ENCODE results near the gene PANX2.
A peak's percentile ranks its signal among the peaks of the same experiment; 100 is the strongest.

PANX2 gene

GRCh38 chr22:50139843-50140415 lies 30.6 kb upstream of the PANX2 start:
- no peak overlapping the region for H2BK120ac ChIP-seq (ENCODE audit: low read depth, low read length)
- no peaks in the 10 kb centered on the region for H3K27me3 ChIP-seq (ENCODE audit: insufficient read depth, low read length, poor library complexity)
- H4K8ac ChIP-seq (ENCODE audit: low read depth, low read length) = no peak overlapping the region
- H4K5ac ChIP-seq (ENCODE audit: low read length) = no peak overlapping the region
- H2BK15ac ChIP-seq (replicated peaks; ENCODE audit: low read depth) = no peak overlapping the region
- H3K18ac ChIP-seq (ENCODE audit: low read length) = no peak overlapping the region
- H3K4me2 ChIP-seq (ENCODE audit: low read length) = no peak overlapping the region
- H3K4me1 ChIP-seq (ENCODE audit: control insufficient read depth, low read depth, low read length) = no peaks in the 10 kb centered on the region
- no peaks in the 10 kb centered on the region for H3K36me3 ChIP-seq (ENCODE audit: control insufficient read depth, insufficient read depth, low read length)
- DNase-seq = no peak
- WGBS (ENCODE audit: extremely low coverage, insufficient coverage, low lambda C conversion rate) = no CpG with 5 or more reads among the region's 15 CpGs
- no peak overlapping the region for H3K4me3 ChIP-seq (ENCODE audit: low read length)
- H3K79me1 ChIP-seq (ENCODE audit: low read length) = no peaks in the 10 kb centered on the region
- no peak overlapping the region for H3K4ac ChIP-seq (ENCODE audit: low read depth, low read length)
- H3K27ac ChIP-seq (ENCODE audit: low read depth, low read length) = no peak overlapping the region
- H3K9ac ChIP-seq (ENCODE audit: low read length) = no peak overlapping the region
- no peaks in the 10 kb centered on the region for H3K79me2 ChIP-seq (ENCODE audit: control insufficient read depth, insufficient read depth, low read length)
- H3K23ac ChIP-seq (ENCODE audit: low read length) = no peak overlapping the region
- H2BK5ac ChIP-seq (ENCODE audit: low read length) = no peak overlapping the region
- no peak overlapping the region for H3K56ac ChIP-seq (ENCODE audit: low read length)
- no peak overlapping the region for H2AK5ac ChIP-seq (ENCODE audit: low read length)

GRCh38 chr22:50140615-50141014 lies 29.9 kb upstream of the PANX2 start:
- Histone ChIP-seq H4K8ac (ENCODE audit: low read depth, low read length) (no peak overlapping the region), H3K23ac (ENCODE audit: low read length) (no peak overlapping the region), H2BK5ac (ENCODE audit: low read length) (no peak overlapping the region), H3K18ac (ENCODE audit: low read length) (no peak overlapping the region), H3K27me3 (ENCODE audit: insufficient read depth, low read length, poor library complexity) (no peaks in the 10 kb centered on the region), H2AK5ac (ENCODE audit: low read length) (no peak overlapping the region), H3K79me1 (ENCODE audit: low read length) (no peaks in the 10 kb centered on the region), H3K4ac (ENCODE audit: low read depth, low read length) (no peak overlapping the region), H3K56ac (ENCODE audit: low read length) (no peak overlapping the region), H3K4me2 (ENCODE audit: low read length) (no peak overlapping the region), H2BK15ac (replicated peaks; ENCODE audit: low read depth) (no peak overlapping the region), H2BK120ac (ENCODE audit: low read depth, low read length) (no peak overlapping the region), H3K9ac (ENCODE audit: low read length) (no peak overlapping the region), H3K36me3 (ENCODE audit: control insufficient read depth, insufficient read depth, low read length) (no peaks in the 10 kb centered on the region), H4K5ac (ENCODE audit: low read length) (no peak overlapping the region), H3K79me2 (ENCODE audit: control insufficient read depth, insufficient read depth, low read length) (no peaks in the 10 kb centered on the region), H3K4me1 (ENCODE audit: control insufficient read depth, low read depth, low read length) (no peaks in the 10 kb centered on the region), H3K27ac (ENCODE audit: low read depth, low read length) (no peak overlapping the region), H3K4me3 (ENCODE audit: low read length) (no peak overlapping the region)
- WGBS (ENCODE audit: extremely low coverage, insufficient coverage, low lambda C conversion rate) = no CpG with 5 or more reads among the region's 3 CpGs
- DNase-seq = no peak

GRCh38 chr22:50141462-50141861 lies 29.1 kb upstream of the PANX2 start:
- no peak for DNase-seq
- Histone ChIP-seq H3K36me3 (ENCODE audit: control insufficient read depth, insufficient read depth, low read length) (no peaks in the 10 kb centered on the region), H3K4me1 (ENCODE audit: control insufficient read depth, low read depth, low read length) (no peaks in the 10 kb centered on the region), H2AK5ac (ENCODE audit: low read length) (no peak overlapping the region), H3K4me3 (ENCODE audit: low read length) (no peak overlapping the region), H3K27ac (ENCODE audit: low read depth, low read length) (no peak overlapping the region), H3K9ac (ENCODE audit: low read length) (no peak overlapping the region), H2BK5ac (ENCODE audit: low read length) (no peak overlapping the region), H3K18ac (ENCODE audit: low read length) (no peak overlapping the region), H3K79me1 (ENCODE audit: low read length) (no peaks in the 10 kb centered on the region), H2BK15ac (replicated peaks; ENCODE audit: low read depth) (no peak overlapping the region), H3K4ac (ENCODE audit: low read depth, low read length) (no peak overlapping the region), H3K56ac (ENCODE audit: low read length) (no peak overlapping the region), H4K5ac (ENCODE audit: low read length) (no peak overlapping the region), H2BK120ac (ENCODE audit: low read depth, low read length) (no peak overlapping the region), H3K23ac (ENCODE audit: low read length) (no peak overlapping the region), H3K4me2 (ENCODE audit: low read length) (no peak overlapping the region), H3K79me2 (ENCODE audit: control insufficient read depth, insufficient read depth, low read length) (no peaks in the 10 kb centered on the region), H4K8ac (ENCODE audit: low read depth, low read length) (no peak overlapping the region), H3K27me3 (ENCODE audit: insufficient read depth, low read length, poor library complexity) (no peaks in the 10 kb centered on the region)
- WGBS (ENCODE audit: extremely low coverage, insufficient coverage, low lambda C conversion rate) = no CpG with 5 or more reads among the region's 6 CpGs

- Histone ChIP-seq H3K9ac (ENCODE audit: low read length) (no peak overlapping the region), H2BK5ac (ENCODE audit: low read length) (no peak overlapping the region), H4K5ac (ENCODE audit: low read length) (no peak overlapping the region), H2BK15ac (replicated peaks; ENCODE audit: low read depth) (no peak overlapping the region), H3K79me1 (ENCODE audit: low read length) (no peaks in the 10 kb centered on the region), H3K4ac (ENCODE audit: low read depth, low read length) (no peak overlapping the region), H3K56ac (ENCODE audit: low read length) (no peak overlapping the region), H3K18ac (ENCODE audit: low read length) (no peak overlapping the region), H3K4me3 (ENCODE audit: low read length) (no peak overlapping the region), H3K27me3 (ENCODE audit: insufficient read depth, low read length, poor library complexity) (no peaks in the 10 kb centered on the region), H3K4me2 (ENCODE audit: low read length) (no peak overlapping the region), H3K79me2 (ENCODE audit: control insufficient read depth, insufficient read depth, low read length) (no peaks in the 10 kb centered on the region), H3K4me1 (ENCODE audit: control insufficient read depth, low read depth, low read length) (no peaks in the 10 kb centered on the region), H3K27ac (ENCODE audit: low read depth, low read length) (no peak overlapping the region), H4K8ac (ENCODE audit: low read depth, low read length) (no peak overlapping the region), H2BK120ac (ENCODE audit: low read depth, low read length) (no peak overlapping the region), H3K23ac (ENCODE audit: low read length) (no peak overlapping the region), H2AK5ac (ENCODE audit: low read length) (no peak overlapping the region), H3K36me3 (ENCODE audit: control insufficient read depth, insufficient read depth, low read length) (no peaks in the 10 kb centered on the region)
- no CpG with 5 or more reads among the region's 11 CpGs for WGBS (ENCODE audit: extremely low coverage, insufficient coverage, low lambda C conversion rate)
- peak; percentile 46 for DNase-seq
These were observed 28.6 kb upstream of the PANX2 start for GRCh38 chr22:50141891-50142363.

GRCh38 chr22:50143096-50143495 lies 27.4 kb upstream of the PANX2 start:
- no peak overlapping the region for H2BK5ac ChIP-seq (ENCODE audit: low read length)
- no peak overlapping the region for H3K4ac ChIP-seq (ENCODE audit: low read depth, low read length)
- no peaks in the 10 kb centered on the region for H3K79me1 ChIP-seq (ENCODE audit: low read length)
- no peaks in the 10 kb centered on the region for H3K27me3 ChIP-seq (ENCODE audit: insufficient read depth, low read length, poor library complexity)
- H4K8ac ChIP-seq (ENCODE audit: low read depth, low read length) = no peak overlapping the region
- no peak overlapping the region for H3K18ac ChIP-seq (ENCODE audit: low read length)
- H2AK5ac ChIP-seq (ENCODE audit: low read length) = no peak overlapping the region
- no peak overlapping the region for H2BK15ac ChIP-seq (replicated peaks; ENCODE audit: low read depth)
- DNase-seq = no peak
- H3K23ac ChIP-seq (ENCODE audit: low read length) = no peak overlapping the region
- H3K56ac ChIP-seq (ENCODE audit: low read length) = no peak overlapping the region
- H3K4me1 ChIP-seq (ENCODE audit: control insufficient read depth, low read depth, low read length) = no peaks in the 10 kb centered on the region
- H3K36me3 ChIP-seq (ENCODE audit: control insufficient read depth, insufficient read depth, low read length) = no peaks in the 10 kb centered on the region
- H3K79me2 ChIP-seq (ENCODE audit: control insufficient read depth, insufficient read depth, low read length) = no peaks in the 10 kb centered on the region
- H4K5ac ChIP-seq (ENCODE audit: low read length) = no peak overlapping the region
- no CpG with 5 or more reads among the region's 7 CpGs for WGBS (ENCODE audit: extremely low coverage, insufficient coverage, low lambda C conversion rate)
- no peak overlapping the region for H3K4me3 ChIP-seq (ENCODE audit: low read length)
- no peak overlapping the region for H3K9ac ChIP-seq (ENCODE audit: low read length)
- no peak overlapping the region for H3K27ac ChIP-seq (ENCODE audit: low read depth, low read length)
- H3K4me2 ChIP-seq (ENCODE audit: low read length) = no peak overlapping the region
- no peak overlapping the region for H2BK120ac ChIP-seq (ENCODE audit: low read depth, low read length)

- H2BK5ac ChIP-seq (ENCODE audit: low read length) = no peak overlapping the region
- H4K8ac ChIP-seq (ENCODE audit: low read depth, low read length) = no peak overlapping the region
- WGBS (ENCODE audit: extremely low coverage, insufficient coverage, low lambda C conversion rate) = no CpG with 5 or more reads among the region's 18 CpGs
- H3K79me2 ChIP-seq (ENCODE audit: control insufficient read depth, insufficient read depth, low read length) = no peaks in the 10 kb centered on the region
- no peak overlapping the region for H3K4me2 ChIP-seq (ENCODE audit: low read length)
- H3K56ac ChIP-seq (ENCODE audit: low read length) = no peak overlapping the region
- H4K5ac ChIP-seq (ENCODE audit: low read length) = no peak overlapping the region
- no peak overlapping the region for H3K9ac ChIP-seq (ENCODE audit: low read length)
- no peaks in the 10 kb centered on the region for H3K4me1 ChIP-seq (ENCODE audit: control insufficient read depth, low read depth, low read length)
- H3K27me3 ChIP-seq (ENCODE audit: insufficient read depth, low read length, poor library complexity) = no peaks in the 10 kb centered on the region
- no peak overlapping the region for H3K18ac ChIP-seq (ENCODE audit: low read length)
- H3K4me3 ChIP-seq (ENCODE audit: low read length) = no peak overlapping the region
- no peak overlapping the region for H2BK15ac ChIP-seq (replicated peaks; ENCODE audit: low read depth)
- DNase-seq = peak; percentile 43
- no peaks in the 10 kb centered on the region for H3K79me1 ChIP-seq (ENCODE audit: low read length)
- H2AK5ac ChIP-seq (ENCODE audit: low read length) = no peak overlapping the region
- H3K4ac ChIP-seq (ENCODE audit: low read depth, low read length) = no peak overlapping the region
- H3K23ac ChIP-seq (ENCODE audit: low read length) = no peak overlapping the region
- H2BK120ac ChIP-seq (ENCODE audit: low read depth, low read length) = no peak overlapping the region
- no peak overlapping the region for H3K27ac ChIP-seq (ENCODE audit: low read depth, low read length)
- H3K36me3 ChIP-seq (ENCODE audit: control insufficient read depth, insufficient read depth, low read length) = no peaks in the 10 kb centered on the region
These were observed 26.4 kb upstream of the PANX2 start for GRCh38 chr22:50144005-50144614.
